ENCODE data around the gene HPSE2.
"Not testable (repeated sequence)": the region's sequence is repeated elsewhere in the genome, so short reads cannot be mapped to it uniquely, and the experiment has no call there.

Gene HPSE2

DNA sequence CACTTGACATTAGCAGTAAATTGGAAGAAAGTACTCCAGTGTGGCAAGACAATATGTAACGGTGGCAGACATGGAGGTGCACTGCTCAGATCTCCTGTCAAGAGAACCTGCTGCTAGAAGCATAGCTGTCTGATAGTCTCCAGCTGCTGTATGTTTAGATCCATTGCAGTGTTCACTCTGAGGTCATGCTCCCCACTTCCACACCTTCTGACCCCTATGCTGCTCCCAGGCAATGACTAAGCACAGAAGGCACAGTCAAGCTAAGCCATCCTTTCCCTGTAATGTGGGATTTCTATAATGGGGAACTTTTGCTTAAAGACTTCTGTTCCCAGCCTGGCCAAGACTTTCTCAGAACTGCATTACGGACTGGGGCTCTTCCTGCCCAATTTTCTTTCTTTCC, 315.8 kb downstream of the HPSE2 start:
- DNase-seq (ENCODE audit: low read depth) = no peak

DNA sequence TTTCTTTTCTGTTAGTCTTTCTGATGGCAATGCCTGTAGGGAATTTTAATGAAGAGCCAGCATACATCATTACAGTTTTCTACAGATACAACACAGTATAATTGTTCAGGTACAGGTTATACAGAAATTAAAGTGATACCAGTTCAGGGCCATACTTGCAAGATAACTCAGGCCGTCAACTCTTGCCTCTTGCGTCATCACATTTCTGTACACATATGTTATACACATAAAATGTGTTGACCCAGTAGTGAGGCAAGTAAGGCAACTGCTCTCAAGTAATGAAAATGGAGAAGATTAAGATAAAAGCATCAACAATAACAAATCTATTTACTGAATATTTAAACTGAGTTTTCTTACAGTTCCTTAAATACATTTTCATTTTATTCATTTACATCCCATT, 317.8 kb downstream of the HPSE2 start:
- DNase-seq (ENCODE audit: low read depth) = no peak

DNA sequence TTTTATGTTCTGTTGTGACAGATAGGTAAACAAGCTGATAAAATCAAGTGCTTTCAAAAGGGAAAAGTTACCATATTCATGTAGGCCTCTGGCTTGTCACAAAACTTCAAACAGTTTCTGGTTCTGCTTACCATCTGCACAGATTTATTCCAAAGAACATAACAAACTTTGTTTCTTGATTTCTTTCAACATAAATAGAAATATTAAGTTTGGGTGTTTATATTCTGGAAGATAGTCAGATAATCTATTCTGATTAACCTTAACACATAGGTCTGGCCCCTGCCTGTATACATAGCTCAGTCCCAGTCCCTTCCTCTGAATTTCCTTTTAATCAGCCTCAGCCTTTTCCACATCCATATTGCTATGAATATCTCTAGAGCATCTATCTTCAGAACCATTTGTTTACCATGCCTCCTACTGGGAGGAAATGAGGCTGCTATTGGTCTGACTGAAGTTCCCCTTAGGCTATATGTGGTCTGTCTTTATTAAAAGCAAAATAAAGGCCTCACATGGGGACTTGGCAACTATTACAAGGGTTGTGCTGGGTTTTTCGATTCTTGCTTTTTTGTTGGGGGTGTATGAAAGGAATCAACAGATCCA, 319.0 kb downstream of the HPSE2 start:
- peak; percentile 72 for DNase-seq (ENCODE audit: low read depth)

DNA sequence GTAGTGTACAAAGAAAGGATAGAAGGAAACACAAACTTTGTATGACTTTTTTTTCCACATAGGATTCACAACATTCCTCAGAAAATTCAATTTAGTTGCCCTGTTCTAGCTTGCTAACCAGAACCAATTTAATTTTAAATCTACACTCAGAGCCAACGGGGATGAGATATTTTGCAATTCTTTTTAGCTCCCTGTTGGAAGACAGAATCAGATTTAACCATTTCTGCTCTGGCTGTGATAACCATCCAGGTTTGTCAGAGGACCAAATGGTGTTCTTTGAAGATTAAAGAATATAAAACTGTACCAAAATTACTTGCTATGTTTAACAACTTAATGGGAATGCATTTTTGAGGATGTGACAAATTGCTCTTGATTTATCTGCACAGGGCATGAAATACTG, 319.7 kb downstream of the HPSE2 start:
- DNase-seq (ENCODE audit: low read depth) = no peak

DNA sequence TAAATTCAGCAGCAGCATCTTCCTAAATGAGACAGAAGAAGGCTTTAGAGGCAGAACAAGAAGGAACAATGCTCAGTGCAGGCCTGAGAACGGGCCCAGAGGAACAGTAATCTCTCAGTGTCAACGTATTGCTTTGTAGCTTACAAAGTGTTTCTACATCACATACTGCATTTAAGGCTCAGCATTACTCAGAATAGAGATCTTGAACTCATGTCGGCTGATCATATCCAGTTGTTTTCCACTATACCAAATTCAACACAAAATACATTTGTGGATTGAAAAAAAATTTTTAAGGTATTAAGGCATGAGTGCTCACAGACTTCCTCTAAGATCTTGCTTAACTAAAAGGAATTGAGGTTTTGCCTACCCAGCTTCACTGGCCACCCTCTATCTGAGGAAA, 325.1 kb downstream of the HPSE2 start:
- DNase-seq (ENCODE audit: low read depth) = no peak

DNA sequence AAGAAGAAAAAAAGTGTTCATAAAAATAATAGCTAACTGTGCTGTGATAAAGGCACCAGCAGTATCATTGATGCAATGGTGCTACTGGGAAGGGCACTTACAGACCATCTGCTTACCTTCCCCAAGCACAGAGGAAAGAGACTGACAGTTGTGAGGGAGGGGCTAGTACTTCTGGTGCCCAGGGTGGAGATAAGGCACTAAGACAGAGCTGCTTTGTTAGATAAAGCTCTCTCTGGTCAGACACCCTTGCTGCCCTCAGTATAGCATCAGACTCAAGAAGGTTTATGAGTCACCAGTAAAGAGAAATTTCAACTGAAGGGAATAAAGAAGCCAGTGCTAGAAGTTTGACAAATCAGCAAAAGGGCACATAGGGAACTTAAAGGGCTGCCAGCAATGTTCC, 325.6 kb downstream of the HPSE2 start:
- peak; percentile 99 for DNase-seq (ENCODE audit: low read depth)

DNA sequence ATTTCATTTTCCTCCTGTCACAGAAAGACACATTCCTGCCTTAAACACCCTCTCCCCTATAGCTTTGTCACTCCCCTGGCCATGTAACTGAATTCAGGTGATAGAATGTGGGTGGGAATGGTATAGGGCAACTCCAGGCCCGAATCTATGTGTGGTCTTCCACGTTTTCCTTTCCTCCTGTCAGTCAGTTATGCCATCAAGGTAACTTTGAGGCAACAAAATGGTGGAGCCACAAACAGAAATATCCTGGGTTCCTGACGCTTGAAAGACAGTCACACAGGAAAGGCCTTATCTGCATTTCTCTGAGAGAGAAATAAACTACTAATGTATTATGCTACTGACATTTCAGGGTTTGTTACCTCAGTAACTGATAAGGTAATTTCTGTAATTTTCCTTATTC, 326.8 kb downstream of the HPSE2 start:
- DNase-seq (ENCODE audit: low read depth) = no peak

DNA sequence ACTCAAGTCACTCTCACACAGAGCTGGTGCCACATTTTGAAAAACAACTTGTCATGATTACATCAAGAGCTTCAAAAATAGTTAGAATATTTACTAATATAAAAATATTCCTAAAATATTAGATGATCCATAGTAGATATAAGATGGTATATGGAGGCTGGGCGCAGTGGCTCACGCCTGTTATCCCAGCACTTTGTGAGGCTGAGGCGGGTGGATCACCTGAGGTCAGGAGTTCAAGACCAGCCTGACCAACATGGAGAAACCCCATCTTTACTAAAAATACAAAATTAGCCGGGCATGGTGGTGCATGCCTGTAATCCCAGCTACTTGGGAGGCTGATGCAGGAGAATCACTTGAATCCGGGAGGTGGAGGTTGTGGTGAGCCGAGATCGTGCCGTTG, 327.4 kb downstream of the HPSE2 start:
- not testable (repeated sequence) for DNase-seq (ENCODE audit: low read depth)

DNA sequence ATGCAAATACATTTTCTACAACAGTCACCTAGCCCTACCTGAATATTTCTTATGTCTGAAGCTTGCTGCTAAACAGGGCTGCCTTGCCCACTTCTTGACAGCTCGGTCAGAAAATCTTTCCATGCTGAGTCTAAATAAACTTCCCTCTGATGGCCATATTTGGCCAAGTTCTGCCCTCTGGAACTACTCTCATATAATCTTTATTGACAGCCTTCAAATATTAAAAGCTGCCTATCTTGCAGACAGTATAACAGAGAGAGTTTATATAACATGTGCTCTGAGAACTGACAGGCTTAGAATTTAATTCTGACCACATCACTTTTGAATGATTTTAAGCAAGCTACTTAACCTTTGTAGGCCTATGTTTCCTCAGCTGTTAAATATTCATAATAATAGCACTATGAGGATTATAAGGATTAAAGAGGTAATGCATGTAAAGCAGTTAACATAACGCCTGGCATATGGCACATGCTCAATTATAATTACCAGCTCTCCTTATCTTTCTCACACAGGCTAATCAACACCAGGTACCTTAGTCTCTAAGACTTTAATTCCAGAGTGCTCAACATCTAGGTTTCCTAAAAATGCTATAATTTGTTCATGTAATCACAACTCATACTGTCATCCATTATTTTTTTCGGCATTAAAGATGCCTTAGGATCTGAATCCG, 334.1 kb downstream of the HPSE2 start:
- no peak for DNase-seq (ENCODE audit: low read depth)

DNA sequence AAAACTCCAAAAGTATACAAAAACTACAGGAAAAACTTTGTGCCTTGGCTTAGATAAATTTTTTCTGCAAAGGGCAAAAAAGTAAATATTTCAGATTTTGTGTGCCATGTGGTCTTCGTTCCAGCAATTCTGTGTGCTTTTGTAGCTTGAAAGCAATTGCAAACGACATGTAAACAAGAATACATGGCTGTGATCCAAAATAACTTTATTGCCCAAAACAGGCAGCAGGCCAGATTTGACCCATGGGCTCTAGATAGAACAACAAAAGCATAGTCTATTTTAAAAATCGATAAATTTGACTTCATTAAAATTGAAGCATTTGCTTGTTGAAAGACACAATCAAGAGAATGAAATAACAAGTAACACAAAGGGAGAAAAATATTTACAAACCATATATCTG, 336.6 kb downstream of the HPSE2 start:
- DNase-seq (ENCODE audit: low read depth) = no peak

DNA sequence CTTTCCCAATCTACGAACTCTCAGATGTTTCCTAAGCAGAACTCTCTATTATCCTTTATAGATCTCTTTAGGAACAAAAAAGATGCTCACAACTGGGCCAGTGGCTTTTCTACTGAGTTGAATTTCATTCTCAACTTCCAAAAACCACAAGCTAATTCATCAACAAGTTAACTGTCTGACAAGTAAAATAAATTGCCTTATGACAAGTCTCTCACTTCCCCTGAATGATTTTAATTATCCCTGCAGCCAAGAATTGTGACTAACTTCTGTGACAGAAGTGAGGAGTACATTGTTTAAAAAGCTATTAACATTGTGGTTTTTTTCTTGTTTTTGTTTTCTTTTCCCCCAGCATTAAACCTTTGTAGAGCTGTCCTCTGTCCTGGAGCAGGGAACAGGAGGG, 343.1 kb downstream of the HPSE2 start:
- DNase-seq (ENCODE audit: low read depth) = no peak

DNA sequence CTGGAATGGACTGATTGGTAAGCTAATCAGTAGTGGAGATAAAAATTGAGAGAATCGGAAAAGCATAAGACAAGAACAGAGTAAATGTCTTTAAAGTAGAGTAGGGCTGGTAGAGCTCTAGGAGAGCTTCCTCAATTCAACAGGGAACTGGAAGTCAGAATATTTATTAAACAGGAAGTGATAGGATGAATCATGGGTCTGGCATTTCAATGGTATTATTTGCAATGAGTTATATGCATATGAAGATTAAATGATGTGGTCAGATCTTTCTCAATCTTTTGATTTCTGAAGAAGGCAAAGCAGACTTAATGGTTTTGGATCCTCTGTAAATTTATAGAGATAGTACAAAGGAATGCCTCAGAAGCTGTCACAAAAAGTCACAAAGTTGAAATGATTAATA, 349.0 kb downstream of the HPSE2 start:
- peak; percentile 11 for DNase-seq (ENCODE audit: low read depth)

DNA sequence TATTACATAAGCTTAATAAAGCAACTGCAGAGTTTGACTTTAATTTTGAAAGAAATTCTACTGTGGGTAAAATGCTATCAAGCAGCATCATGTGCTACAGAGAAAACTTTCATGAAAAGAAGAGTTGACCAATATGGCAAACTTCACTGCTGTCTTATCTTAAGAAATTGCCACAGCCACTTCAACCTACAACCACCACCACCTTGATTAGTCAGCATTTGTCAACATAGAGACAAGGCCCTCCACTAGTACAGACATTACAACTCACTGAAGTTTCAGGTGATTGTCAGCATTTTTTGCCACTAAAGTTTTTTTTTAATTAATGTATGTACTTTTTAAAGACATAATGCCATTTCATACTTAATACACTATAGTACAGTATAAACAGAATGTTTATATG, 350.3 kb downstream of the HPSE2 start:
- DNase-seq (ENCODE audit: low read depth) = no peak

DNA sequence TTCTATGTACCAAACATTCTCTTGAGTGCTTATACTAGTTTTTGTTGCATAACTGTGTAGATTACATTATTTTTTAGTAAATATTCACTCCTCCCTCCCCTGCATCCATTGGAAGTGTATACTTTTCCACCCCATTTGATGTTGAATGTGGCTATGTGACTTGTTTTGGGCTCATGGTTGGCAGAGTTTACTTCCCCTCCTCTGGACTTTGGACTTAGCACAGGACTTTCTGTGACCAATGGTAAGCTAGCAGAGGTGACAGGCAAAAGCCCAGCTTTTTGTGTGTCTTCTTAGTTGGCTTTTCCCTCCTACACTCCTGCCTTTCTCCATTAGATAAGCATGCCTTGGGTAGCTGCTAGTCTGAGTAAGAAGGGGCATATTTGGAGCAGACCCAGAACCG, 353.9 kb downstream of the HPSE2 start:
- DNase-seq (ENCODE audit: low read depth) = no peak

DNA sequence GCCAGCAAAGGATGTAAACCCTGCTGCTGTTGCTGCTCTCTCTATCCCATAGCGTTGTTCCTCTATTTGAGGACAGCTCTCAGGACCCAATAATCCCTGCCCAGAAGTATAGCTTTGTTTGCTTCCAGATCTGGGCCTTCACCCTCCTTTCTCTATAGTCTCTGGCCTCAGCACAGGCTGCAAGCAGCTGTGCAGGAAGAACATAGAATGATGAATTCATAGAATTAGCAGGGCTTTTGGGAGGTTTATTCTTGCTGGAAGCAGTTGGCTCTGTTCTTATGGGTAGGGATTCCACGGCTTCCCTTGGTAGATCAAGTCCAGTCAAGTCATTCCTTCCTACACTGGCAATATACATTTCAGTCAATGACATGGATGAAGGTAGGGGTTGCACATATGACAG, 354.7 kb downstream of the HPSE2 start:
- no peak for DNase-seq (ENCODE audit: low read depth)

DNA sequence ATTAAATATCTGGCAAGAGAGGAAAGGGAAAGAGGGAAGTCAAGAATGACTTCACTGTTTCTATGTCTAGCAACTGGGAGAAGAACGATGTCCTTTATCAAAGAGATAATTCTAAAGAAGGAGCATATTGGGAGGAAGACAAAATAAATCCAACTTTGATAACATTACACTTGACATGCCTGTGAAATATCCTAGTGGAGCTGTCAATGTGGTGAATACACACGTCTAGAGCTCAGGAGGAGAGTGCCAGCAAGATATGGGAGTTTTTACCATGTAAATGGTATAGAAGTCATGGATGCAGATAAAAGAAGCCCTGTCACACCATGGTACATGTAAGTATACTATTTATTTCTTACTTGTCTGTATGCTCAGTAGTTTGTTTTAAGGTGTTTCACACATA, 356.7 kb downstream of the HPSE2 start:
- DNase-seq (ENCODE audit: low read depth) = no peak

DNA sequence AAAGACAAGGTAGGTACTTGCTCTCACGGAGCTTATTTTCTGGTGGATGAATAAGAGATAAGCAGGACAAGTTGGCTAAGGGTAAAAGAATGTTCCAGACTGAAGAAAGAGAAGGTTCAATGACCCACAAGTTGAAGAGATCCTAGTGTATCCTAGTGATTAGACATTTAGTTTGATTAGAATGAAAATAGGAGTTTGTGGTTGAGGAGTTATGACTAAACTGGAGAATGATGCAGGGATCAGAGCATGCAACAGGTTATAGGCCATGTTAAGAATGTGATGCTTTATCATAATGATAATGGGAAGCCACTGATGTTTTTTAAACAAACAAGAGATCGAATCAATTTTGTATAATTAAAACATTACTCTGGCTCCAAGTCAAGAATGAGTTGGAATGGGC, 357.2 kb downstream of the HPSE2 start:
- DNase-seq (ENCODE audit: low read depth) = no peak

DNA sequence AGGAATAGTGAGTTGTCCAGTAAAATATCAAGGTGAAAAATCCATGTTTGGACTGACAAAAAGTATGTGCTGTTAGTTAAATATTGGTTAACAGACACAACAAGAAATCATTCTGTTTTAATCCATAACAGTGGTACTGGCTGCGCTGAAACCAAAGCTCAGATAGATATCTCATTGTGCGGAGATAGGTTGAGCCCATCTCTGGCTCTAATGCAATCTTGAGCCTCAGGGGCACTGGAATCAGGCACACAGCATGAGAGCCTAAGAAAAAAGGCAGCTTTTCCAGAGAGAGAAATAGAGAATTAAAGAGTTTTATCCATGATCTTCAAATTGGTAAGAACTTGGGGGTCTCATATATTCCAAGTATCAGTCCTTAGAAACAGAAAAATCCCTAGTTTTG, 373.7 kb downstream of the HPSE2 start:
- no peak for DNase-seq (ENCODE audit: low read depth)

DNA sequence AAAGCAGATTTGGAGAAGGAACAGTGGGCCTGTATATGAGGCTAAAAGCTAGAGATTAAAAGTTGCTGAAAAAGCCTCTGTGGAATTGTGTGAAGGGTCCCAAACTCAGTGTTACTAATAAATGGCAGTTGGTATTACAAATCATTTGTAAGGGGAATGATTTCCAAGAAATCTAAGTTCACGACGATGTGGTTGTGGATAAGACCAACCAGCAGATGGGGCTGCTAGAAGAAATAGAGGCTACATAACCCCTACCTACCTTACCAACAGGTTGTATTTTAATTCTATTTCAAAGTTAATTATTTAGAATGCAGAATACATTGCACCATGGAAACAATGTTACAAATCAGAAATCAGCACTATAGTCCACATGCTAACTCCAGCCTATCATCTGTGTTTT, 377.1 kb downstream of the HPSE2 start:
- DNase-seq (ENCODE audit: low read depth) = no peak

DNA sequence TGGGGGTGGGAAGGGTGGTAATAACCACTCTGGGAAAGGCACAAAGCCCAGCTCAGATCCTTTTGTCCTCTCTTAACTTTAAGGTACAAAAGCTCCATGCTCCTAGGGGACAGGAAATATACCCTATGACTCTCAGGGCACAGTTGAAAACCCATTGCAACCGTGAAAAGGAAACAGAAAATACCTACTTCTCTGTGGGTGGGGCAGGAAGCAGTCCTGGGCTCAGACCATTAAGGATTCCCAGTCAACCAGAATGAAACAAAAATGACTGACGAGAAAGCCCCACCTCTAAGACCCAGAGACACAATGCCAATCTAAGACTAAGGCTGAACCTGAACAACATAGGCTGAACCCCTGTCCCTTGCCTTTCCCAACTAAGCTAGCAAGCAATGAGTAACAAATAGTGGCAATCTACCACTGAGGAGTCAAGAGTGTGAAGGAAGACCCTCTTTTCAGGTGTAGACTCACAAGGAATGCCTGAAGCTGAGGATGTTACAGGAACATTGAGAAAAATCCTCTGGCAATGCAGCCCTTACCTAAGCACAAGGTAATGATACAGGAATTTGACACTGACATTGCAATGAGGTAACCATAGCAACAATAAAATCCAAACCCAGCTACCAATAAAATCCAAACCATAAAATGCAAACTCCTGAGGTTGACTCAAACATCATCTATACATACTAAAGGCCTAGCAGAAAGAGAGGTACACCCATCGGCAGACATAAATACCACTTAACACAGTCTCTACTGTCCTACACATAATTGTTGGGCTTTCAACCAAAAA, 380.1 kb downstream of the HPSE2 start:
- DNase-seq (ENCODE audit: low read depth) = no peak

DNA sequence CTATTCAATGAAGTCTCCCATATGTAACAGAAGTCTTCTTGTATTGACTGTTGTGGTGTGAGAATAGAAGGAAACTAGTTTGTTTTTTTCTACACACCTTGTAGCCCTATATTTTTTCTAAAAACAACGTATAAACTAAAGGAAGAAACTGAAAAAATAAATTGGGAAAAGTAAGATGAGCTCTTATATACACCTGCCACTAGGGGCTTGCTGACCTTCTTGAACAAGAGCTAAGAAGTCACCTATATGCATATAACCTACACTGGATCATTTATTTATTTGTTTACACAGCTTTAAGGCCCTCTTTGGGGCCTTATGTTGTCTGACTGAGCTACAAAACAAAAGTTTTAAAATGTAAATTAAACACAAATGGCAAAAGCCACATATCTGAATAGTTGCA, 383.0 kb downstream of the HPSE2 start:
- DNase-seq (ENCODE audit: low read depth) = no peak

DNA sequence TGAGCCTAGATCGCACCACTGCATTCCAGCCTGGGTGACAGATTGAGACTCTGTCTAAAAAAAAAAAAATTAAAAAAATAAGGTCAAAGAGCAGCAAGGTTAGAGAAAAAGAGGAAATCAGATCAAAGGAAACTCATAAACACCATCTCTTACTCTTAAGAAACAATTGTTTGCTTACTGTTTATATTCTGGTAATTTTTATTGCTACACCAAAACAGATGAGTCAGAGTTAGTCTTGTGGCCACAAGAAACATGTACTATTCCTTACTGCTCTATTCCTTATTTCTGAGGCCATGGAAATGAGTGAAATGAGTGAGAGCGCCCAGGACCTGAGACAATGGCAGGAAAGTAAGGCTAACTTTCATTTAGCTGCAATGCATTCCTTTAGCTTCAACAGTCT, 387.3 kb downstream of the HPSE2 start:
- no peak for DNase-seq (ENCODE audit: low read depth)

DNA sequence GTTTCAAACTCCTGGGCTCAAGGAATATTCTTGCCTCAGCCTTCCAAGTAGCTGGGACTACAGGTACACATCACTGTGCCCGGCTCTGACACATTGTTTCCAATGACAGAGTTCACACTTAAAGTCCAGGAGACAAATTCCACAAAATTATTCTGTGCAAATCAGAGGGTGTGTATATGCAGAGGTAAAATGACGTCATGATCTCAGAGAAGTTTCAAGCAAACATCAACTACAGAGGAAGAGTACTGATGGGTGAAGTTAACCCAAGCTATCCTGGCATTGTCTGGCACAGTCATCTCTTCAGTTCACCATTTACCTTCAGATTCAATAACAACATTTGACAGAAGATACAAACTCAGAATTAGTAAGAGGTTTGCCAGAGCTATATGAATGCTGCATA, 388.9 kb downstream of the HPSE2 start:
- no peak for DNase-seq (ENCODE audit: low read depth)

DNA sequence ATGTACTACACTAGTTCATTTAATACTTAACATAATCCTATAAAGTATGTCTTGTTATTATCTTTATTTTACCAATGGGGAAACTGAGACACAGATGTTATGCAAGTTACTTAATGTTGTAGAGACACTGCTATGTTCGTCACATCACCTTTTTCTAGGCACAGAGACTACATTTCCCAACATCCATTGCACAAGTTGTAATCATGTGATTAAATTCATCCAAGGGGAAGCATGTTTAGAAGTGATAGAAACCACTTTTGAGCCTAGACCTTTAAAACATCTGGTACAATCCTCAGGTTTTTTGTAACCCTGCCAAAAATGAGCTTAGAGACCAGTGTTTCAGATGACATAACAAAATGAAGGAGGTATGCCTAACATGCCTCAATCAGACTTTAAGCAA, 402.1 kb downstream of the HPSE2 start:
- peak; percentile 21 for DNase-seq (ENCODE audit: low read depth)
